HEK293 (cell line): ENCODE measurements around the gene MAST2.

Source experiments
- CTCF ChIA-PET: fragments of 350-600 bp; formaldehyde crosslinking; extraction: SDS; loops from one replicate; lab custom pipeline; 2021; ENCODE audit warnings: antibody characterized with exemption; lab: Yijun Ruan, JAX
- POLR2A ChIA-PET: fragments of 300-600 bp; formaldehyde crosslinking; extraction: SDS; loops from one replicate; lab custom pipeline; 2020; ENCODE audit warnings: antibody characterized with exemption, inconsistent platforms; lab: Yijun Ruan, JAX
- H3K27ac ChIP-seq: fragments of 200-500 bp; sonication (Bioruptor generic); 2 replicates; pipeline ENCODE4 v1.5.1; 2014; ENCODE audit warnings: low read depth, low read length, control low read depth, inconsistent platforms; ENCODE audit errors: extremely low read depth
- H3K36me3 ChIP-seq, 2 experiments: fragments of 200-500 bp in 1 of 2; sonication (Bioruptor generic) in 1 of 2; 1 replicate in 1 of 2; 2 replicates in 1 of 2; pipeline ENCODE4 v1.5.1; 2014 to 2017; ENCODE audit warnings: inconsistent platforms in 2 of 2, low read length in 2 of 2; ENCODE audit not compliant: control insufficient read depth in 2 of 2, insufficient read depth in 1 of 2
- H3K4me1 ChIP-seq: fragments of 200-500 bp; sonication (Bioruptor generic); 2 replicates; pipeline ENCODE4 v1.5.1; 2014; ENCODE audit warnings: mild to moderate bottlenecking, low read length, inconsistent platforms; ENCODE audit not compliant: control insufficient read depth, insufficient read depth
- H3K4me3 ChIP-seq: 2 replicates; pipeline ENCODE4 v1.5.1; 2011; ENCODE audit warnings: low read depth, mild to moderate bottlenecking, control low read depth, low read length, moderate library complexity
- H3K9me3 ChIP-seq: fragments of 200-500 bp; sonication (Bioruptor generic); 2 replicates; pipeline ENCODE4 v1.5.1; 2014; ENCODE audit warnings: low read depth, low read length, inconsistent platforms; ENCODE audit not compliant: control insufficient read depth, insufficient read depth
- BCL11B ChIP-seq: fragments of 450-650 bp; formaldehyde crosslinking; IDR thresholded peaks from 2 replicates; pipeline ENCODE4 v1.5.1; 2016; ENCODE audit warnings: low read depth, missing biosample characterization, missing genetic modification characterization
- HOXA7 ChIP-seq: sonication (generic); formaldehyde crosslinking; IDR thresholded peaks from 2 replicates; pipeline ENCODE4 v1.8.1; 2022; ENCODE audit warnings: missing genetic modification reagents, borderline replicate concordance
- KLF16 ChIP-seq: fragments of 450-650 bp; formaldehyde crosslinking; IDR thresholded peaks from 2 replicates; pipeline ENCODE4 v1.5.1; 2017; ENCODE audit warnings: missing biosample characterization, missing genetic modification characterization
- MYNN ChIP-seq: fragments of 450-650 bp; formaldehyde crosslinking; IDR thresholded peaks from 2 replicates; pipeline ENCODE4 v1.5.1; 2016; ENCODE audit warnings: missing biosample characterization, missing genetic modification characterization, borderline replicate concordance
- OVOL3 ChIP-seq: fragments of 450-650 bp; formaldehyde crosslinking; IDR thresholded peaks from 2 replicates; pipeline ENCODE4 v1.5.1; 2016; ENCODE audit warnings: missing biosample characterization, missing genetic modification characterization
- RBAK ChIP-seq: fragments of 450-650 bp; formaldehyde crosslinking; IDR thresholded peaks from 2 replicates; pipeline ENCODE4 v1.5.1; 2016; ENCODE audit warnings: missing biosample characterization, missing genetic modification characterization
- SP7 ChIP-seq: fragments of 450-650 bp; formaldehyde crosslinking; IDR thresholded peaks from 2 replicates; pipeline ENCODE4 v1.5.1; 2016; ENCODE audit warnings: missing biosample characterization, missing genetic modification characterization
- ZFP69B ChIP-seq: fragments of 450-650 bp; formaldehyde crosslinking; IDR thresholded peaks from 2 replicates; pipeline ENCODE4 v1.5.1; 2016; ENCODE audit warnings: missing biosample characterization, missing genetic modification characterization
- ZNF2 ChIP-seq: fragments of 450-650 bp; formaldehyde crosslinking; IDR thresholded peaks from 2 replicates; pipeline ENCODE4 v1.5.1; 2016; ENCODE audit warnings: missing biosample characterization, missing genetic modification characterization
- ZNF23 ChIP-seq: fragments of 450-650 bp; formaldehyde crosslinking; IDR thresholded peaks from 2 replicates; pipeline ENCODE4 v1.5.1; 2016; ENCODE audit warnings: missing biosample characterization, missing genetic modification characterization, borderline replicate concordance
- ZNF24 ChIP-seq: fragments of 450-650 bp; formaldehyde crosslinking; IDR thresholded peaks from 2 replicates; pipeline ENCODE4 v1.5.1; 2016; ENCODE audit warnings: missing biosample characterization, missing genetic modification characterization
- ZNF391 ChIP-seq: fragments of 450-650 bp; formaldehyde crosslinking; IDR thresholded peaks from 2 replicates; pipeline ENCODE4 v1.5.1; 2016; ENCODE audit warnings: low read depth, missing biosample characterization, missing genetic modification characterization, borderline replicate concordance
- ZNF561 ChIP-seq: fragments of 450-650 bp; IDR thresholded peaks from 2 replicates; pipeline ENCODE4 v1.5.1; 2018; ENCODE audit warnings: missing biosample characterization, missing genetic modification characterization, borderline replicate concordance
- ZNF585B ChIP-seq: fragments of 450-650 bp; formaldehyde crosslinking; IDR thresholded peaks from 2 replicates; pipeline ENCODE4 v1.5.1; 2016; ENCODE audit warnings: missing biosample characterization, missing genetic modification characterization
- ZNF660 ChIP-seq: fragments of 450-650 bp; IDR thresholded peaks from 2 replicates; pipeline ENCODE4 v1.5.1; 2018; ENCODE audit warnings: missing biosample characterization, mild to moderate bottlenecking, missing genetic modification characterization
- ZNF677 ChIP-seq: fragments of 450-650 bp; IDR thresholded peaks from 2 replicates; pipeline ENCODE4 v1.5.0; 2018; ENCODE audit warnings: missing biosample characterization, mild to moderate bottlenecking, missing genetic modification characterization, moderate library complexity
- ZNF76 ChIP-seq: fragments of 450-650 bp; formaldehyde crosslinking; IDR thresholded peaks from 2 replicates; pipeline ENCODE4; 2016; ENCODE audit warnings: low read depth, missing biosample characterization, missing genetic modification characterization, borderline replicate concordance
- TF ChIP-seq, protein P1 (sequence below): sonication (generic); formaldehyde crosslinking; IDR thresholded peaks from 2 replicates; pipeline ENCODE4 v1.8.1; 2022; ENCODE audit warnings: mild to moderate bottlenecking, moderate library complexity, missing genetic modification reagents
- TF ChIP-seq, protein P2 (sequence below): fragments of 450-650 bp; formaldehyde crosslinking; IDR thresholded peaks from 2 replicates; pipeline ENCODE4 v1.5.1; 2017; ENCODE audit warnings: missing biosample characterization, missing genetic modification characterization
- TF ChIP-seq, protein P3 (sequence below): fragments of 450-650 bp; formaldehyde crosslinking; conservative IDR thresholded peaks from 2 replicates; pipeline ENCODE4 v1.5.1; 2016; ENCODE audit warnings: low read depth, missing biosample characterization, missing genetic modification characterization
- TF ChIP-seq, protein P4 (sequence below): fragments of 450-650 bp; formaldehyde crosslinking; IDR thresholded peaks from 2 replicates; pipeline ENCODE4 v1.5.1; 2016; ENCODE audit warnings: missing biosample characterization, missing genetic modification characterization

Gene MAST2

DNA sequence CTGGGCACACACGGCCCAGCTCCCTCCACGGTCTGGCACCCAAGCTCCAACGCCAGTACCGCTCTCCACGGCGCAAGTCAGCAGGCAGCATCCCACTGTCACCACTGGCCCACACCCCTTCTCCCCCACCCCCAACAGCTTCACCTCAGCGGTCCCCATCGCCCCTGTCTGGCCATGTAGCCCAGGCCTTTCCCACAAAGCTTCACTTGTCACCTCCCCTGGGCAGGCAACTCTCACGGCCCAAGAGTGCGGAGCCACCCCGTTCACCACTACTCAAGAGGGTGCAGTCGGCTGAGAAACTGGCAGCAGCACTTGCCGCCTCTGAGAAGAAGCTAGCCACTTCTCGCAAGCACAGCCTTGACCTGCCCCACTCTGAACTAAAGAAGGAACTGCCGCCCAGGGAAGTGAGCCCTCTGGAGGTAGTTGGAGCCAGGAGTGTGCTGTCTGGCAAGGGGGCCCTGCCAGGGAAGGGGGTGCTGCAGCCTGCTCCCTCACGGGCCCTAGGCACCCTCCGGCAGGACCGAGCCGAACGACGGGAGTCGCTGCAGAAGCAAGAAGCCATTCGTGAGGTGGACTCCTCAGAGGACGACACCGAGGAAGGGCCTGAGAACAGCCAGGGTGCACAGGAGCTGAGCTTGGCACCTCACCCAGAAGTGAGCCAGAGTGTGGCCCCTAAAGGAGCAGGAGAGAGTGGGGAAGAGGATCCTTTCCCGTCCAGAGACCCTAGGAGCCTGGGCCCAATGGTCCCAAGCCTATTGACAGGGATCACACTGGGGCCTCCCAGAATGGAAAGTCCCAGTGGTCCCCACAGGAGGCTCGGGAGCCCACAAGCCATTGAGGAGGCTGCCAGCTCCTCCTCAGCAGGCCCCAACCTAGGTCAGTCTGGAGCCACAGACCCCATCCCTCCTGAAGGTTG lies 231.4 kb downstream of the MAST2 start:
- POLR2A ChIA-PET, result interaction anchor here (0.9 kb wide), 1 partner anchor 147 kb away, joined by 3 read pairs; no protein-coding TSS in a partner anchor
- Histone ChIP-seq H3K9me3 (no peaks in the 10 kb centered on the region), H3K4me3 (no peak overlapping the region), H3K27ac (no peak overlapping the region), H3K36me3 (peaks cover 0 to 59% of the 10 kb centered on the region in 2 experiments; a peak in 1 of 3 replicates), H3K4me1 (no peaks in the 10 kb centered on the region)
- TF ChIP-seq KLF16 (tag by site-specific recombination) (no peak), MYNN (tag by site-specific recombination) (no peak), ZNF677 (tag by site-specific recombination) (no peak)
- TF ChIP-seq, protein P1, sequence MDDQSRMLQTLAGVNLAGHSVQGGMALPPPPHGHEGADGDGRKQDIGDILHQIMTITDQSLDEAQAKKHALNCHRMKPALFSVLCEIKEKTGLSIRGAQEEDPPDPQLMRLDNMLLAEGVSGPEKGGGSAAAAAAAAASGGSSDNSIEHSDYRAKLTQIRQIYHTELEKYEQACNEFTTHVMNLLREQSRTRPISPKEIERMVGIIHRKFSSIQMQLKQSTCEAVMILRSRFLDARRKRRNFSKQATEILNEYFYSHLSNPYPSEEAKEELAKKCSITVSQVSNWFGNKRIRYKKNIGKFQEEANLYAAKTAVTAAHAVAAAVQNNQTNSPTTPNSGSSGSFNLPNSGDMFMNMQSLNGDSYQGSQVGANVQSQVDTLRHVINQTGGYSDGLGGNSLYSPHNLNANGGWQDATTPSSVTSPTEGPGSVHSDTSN (CRISPR knock-in tag), result no peak
- CTCF ChIA-PET, result interaction anchor here (0.5 to 9.6 kb wide), 7 partner anchors 28 to 280 kb away, joined by 3 to 148 read pairs (median 4); partner anchors contain the start of genes P3R3URF and TSPAN1

DNA sequence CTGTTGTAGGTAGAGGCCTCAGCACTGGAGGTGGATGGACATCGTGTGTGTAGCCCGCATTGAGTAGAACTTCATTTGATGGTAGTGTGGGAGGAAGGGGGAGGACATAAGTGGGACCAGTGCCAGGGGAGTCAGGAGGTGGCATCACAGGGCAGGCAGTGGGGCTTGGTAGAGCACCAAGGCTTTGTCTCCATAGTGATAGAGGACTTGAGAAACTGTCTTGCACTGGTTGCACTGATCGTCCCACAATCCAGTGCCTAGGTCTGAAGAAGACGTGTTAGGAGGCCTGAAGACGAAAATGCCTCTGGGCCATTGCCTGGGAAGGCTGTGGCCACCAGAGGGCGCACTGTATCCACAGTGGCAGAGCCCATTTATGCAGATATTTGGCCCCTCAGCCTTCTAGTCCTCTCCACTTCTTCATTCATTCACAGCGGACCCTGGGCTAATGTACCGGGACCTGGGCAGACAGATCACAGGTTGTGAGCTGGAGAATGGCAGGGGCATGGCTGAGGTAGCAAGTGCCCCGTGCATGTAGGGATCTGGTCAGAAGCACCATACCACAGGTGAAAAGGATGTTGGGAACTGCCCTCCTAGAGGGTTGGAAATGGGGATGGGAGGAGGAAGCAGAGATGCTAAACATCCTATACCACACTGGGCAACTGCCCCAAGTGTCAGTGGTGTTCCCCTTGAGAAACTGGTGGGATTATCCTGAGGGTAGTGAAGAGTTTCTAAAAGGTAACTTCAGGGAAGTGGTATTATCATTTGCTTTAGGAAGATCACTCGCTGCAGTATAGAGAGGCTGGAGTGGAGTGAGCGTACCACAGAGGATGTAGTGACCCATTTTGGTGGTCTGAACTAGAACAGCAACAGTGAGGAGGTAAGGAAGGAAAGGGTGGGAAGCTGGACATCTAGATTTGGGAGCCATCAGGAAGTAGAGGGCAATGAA lies 233.8 kb downstream of the MAST2 start:
- Histone ChIP-seq H3K27ac (no peak overlapping the region), H3K9me3 (no peaks in the 10 kb centered on the region), H3K4me3 (no peak overlapping the region), H3K4me1 (peaks cover 4% of the 10 kb centered on the region), H3K36me3 (peaks cover 0 to 52% of the 10 kb centered on the region in 2 experiments; a peak in 1 of 3 replicates)
- ChIA-PET CTCF (interaction anchor here (0.5 to 9.6 kb wide), 25 partner anchors 11 to 486 kb away, joined by 3 to 148 read pairs (median 4); partner anchors contain the start of genes P3R3URF, PIK3R3 and TSPAN1), POLR2A (no interaction called here)
- TF ChIP-seq ZNF585B (tag by site-specific recombination) (no peak), ZNF24 (peak; percentile 27; the same call in 1 of the 2 replicates), ZNF660 (peak; percentile 83), ZNF561 (tag by site-specific recombination) (peak; percentile 27; the same call in 1 of the 2 replicates), BCL11B (no peak), ZNF391 (tag by site-specific recombination) (peak; percentile 79; the same call in 1 of the 2 replicates), SP7 (tag by site-specific recombination) (peak; percentile 52; the same call in 1 of the 2 replicates), HOXA7 (CRISPR knock-in tag) (no peak), ZNF2 (tag by site-specific recombination) (peak; percentile 92), RBAK (no peak), ZNF76 (tag by site-specific recombination) (peak; percentile 50; the same call in 1 of the 2 replicates), OVOL3 (tag by site-specific recombination) (no peak), ZNF23 (tag by site-specific recombination) (no peak), ZFP69B (0 out of 2 replicates have a peak, but pooled peaks have one; percentile 36)
- TF ChIP-seq, protein P2, sequence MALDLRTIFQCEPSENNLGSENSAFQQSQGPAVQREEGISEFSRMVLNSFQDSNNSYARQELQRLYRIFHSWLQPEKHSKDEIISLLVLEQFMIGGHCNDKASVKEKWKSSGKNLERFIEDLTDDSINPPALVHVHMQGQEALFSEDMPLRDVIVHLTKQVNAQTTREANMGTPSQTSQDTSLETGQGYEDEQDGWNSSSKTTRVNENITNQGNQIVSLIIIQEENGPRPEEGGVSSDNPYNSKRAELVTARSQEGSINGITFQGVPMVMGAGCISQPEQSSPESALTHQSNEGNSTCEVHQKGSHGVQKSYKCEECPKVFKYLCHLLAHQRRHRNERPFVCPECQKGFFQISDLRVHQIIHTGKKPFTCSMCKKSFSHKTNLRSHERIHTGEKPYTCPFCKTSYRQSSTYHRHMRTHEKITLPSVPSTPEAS (tag by site-specific recombination), result no peak
- TF ChIP-seq, protein P3, sequence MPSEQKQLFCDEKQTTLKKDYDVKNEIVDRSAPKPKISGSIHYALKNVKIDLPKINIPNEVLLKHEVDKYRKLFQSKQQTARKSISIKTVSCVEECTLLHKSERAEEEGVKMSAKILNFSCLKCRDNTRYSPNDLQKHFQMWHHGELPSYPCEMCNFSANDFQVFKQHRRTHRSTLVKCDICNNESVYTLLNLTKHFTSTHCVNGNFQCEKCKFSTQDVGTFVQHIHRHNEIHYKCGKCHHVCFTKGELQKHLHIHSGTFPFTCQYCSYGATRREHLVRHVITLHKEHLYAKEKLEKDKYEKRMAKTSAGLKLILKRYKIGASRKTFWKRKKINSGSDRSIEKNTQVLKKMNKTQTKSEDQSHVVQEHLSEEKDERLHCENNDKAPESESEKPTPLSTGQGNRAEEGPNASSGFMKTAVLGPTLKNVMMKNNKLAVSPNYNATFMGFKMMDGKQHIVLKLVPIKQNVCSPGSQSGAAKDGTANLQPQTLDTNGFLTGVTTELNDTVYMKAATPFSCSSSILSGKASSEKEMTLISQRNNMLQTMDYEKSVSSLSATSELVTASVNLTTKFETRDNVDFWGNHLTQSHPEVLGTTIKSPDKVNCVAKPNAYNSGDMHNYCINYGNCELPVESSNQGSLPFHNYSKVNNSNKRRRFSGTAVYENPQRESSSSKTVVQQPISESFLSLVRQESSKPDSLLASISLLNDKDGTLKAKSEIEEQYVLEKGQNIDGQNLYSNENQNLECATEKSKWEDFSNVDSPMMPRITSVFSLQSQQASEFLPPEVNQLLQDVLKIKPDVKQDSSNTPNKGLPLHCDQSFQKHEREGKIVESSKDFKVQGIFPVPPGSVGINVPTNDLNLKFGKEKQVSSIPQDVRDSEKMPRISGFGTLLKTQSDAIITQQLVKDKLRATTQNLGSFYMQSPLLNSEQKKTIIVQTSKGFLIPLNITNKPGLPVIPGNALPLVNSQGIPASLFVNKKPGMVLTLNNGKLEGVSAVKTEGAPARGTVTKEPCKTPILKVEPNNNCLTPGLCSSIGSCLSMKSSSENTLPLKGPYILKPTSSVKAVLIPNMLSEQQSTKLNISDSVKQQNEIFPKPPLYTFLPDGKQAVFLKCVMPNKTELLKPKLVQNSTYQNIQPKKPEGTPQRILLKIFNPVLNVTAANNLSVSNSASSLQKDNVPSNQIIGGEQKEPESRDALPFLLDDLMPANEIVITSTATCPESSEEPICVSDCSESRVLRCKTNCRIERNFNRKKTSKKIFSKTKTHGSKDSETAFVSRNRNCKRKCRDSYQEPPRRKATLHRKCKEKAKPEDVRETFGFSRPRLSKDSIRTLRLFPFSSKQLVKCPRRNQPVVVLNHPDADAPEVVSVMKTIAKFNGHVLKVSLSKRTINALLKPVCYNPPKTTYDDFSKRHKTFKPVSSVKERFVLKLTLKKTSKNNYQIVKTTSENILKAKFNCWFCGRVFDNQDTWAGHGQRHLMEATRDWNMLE (tag by site-specific recombination), result no peak
- TF ChIP-seq, protein P4, sequence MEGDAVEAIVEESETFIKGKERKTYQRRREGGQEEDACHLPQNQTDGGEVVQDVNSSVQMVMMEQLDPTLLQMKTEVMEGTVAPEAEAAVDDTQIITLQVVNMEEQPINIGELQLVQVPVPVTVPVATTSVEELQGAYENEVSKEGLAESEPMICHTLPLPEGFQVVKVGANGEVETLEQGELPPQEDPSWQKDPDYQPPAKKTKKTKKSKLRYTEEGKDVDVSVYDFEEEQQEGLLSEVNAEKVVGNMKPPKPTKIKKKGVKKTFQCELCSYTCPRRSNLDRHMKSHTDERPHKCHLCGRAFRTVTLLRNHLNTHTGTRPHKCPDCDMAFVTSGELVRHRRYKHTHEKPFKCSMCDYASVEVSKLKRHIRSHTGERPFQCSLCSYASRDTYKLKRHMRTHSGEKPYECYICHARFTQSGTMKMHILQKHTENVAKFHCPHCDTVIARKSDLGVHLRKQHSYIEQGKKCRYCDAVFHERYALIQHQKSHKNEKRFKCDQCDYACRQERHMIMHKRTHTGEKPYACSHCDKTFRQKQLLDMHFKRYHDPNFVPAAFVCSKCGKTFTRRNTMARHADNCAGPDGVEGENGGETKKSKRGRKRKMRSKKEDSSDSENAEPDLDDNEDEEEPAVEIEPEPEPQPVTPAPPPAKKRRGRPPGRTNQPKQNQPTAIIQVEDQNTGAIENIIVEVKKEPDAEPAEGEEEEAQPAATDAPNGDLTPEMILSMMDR, result peak; percentile 97
